GM19452 (cell line): ENCODE results near the gene SMLR1.
A peak's percentile ranks its signal among the peaks of the same experiment; 100 is the strongest.

Experiments
- ATAC-seq: cut with Tn5 transposase; IDR thresholded peaks from one replicate; pipeline ENCODE4 v1.9.1; 2021; ENCODE audit not compliant: unreplicated experiment

Gene SMLR1

DNA sequence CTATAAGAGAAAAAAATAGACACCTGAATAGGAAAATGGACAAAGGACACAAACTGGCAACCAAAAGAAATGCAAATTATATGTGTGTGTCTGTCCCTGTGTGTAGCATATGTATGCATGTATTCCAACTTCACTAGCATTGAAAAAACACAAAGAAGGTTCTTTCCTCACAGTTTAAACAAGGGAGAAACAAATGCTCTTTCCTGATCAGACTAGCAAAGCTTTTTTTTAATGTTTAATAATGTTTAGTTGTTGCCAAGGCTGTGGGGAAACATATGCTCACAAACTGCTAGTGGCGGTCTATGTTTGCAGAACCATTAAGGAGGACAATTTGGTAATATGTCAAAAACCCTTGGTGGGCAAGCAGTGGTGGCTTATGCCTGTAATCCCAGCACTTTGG lies 22.4 kb downstream of the SMLR1 start:
- no peak for ATAC-seq

DNA sequence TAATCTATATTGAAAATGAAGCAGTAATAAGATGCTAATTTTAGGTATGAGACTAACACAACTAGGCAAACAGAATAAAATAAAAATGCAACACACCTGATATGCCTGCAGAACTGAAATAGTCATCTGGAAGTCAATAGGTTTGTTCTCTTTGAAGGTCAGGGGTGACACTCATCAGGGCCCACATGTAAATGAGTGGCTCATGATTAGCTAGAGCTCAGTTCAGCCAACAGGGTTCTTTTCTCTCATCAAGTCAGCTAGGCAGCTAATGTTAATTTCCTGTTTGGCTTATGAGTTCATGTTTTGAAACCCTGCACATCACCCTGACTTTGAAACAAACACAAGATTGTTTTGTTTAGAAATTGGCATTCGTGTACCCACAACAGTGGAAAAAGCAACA lies 23.8 kb downstream of the SMLR1 start:
- no peak for ATAC-seq

DNA sequence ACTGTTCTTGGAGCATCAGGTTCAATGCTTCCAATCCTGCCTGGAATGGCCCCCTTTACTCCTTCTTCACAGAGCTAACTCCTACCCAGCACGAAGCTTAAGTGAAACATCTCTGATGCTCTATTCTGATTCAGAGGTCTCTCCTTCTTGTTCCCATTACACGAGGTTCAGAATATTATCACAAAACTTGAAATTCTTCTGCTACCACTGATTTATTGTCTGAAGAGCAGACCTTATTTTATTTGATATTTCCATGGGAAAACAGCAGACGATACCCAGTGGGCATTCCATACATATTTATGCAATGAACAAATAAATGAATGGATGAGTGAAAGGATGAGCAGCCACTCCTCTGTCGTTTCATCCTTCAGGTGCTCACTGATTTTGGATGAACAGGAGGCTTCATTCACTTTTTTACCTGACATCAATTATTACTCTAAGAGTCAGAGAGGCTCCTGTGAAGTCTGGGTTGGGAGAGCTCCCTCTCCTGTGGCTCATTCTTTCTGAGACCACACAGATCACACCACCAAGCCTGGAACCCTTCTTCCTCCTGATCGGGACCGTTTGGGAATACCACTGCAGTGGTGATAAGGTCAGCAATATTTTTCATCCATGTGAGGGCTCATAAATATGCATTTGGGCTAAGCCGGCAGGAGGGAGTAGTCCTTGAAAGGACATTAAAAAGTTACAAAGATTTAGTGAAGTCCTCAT lies 25.8 kb downstream of the SMLR1 start:
- no peak for ATAC-seq

DNA sequence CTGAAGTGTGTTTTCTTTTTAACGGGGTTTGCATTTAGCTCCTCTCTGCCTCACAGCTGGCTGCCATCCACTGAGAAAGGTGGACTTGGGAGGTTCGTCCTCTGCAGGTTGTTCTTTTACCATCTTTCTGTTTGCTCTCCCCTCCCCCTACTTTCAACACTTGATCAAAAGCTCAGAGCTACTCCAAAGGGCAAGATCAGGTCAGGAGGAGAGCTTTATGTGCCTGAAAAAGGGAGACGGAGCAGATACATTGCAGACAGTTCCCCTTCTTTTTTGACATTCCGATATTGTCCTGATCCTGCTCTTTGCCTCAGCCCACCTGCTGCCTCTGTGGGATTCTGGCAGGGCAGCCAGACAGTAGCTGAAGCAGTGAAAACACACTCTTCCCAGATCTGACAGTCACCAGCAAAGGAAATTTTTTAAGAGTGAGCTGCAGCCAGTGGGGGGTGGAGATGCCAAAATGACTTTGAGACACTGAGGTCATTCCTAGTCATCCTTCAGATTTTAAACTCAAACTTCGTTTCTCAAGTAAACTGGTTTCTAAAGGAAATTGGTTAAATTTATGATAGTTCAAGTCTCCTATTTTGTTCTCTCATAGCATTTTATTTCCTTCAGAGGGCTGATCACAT lies 26.5 kb downstream of the SMLR1 start:
- ATAC-seq: no peak

DNA sequence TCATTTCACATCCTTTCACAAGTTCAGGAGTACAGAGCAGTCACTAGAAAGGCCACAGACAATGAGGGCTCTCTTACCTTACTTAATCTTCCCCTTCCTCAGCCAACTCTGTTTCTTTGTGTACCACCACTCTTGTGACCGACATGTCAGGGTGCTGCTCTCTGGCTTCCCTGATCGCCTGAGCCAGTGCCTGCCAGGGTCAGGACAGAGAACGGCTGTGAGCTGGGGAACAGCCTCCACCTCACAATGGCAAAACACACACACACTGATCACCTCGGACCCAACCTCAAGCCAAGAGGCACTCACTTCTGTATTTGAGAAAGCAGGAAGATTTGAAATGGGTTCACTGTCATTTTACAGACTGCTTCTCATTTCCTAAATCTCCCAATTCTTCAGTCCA lies 30.8 kb downstream of the SMLR1 start:
- ATAC-seq: no peak

DNA sequence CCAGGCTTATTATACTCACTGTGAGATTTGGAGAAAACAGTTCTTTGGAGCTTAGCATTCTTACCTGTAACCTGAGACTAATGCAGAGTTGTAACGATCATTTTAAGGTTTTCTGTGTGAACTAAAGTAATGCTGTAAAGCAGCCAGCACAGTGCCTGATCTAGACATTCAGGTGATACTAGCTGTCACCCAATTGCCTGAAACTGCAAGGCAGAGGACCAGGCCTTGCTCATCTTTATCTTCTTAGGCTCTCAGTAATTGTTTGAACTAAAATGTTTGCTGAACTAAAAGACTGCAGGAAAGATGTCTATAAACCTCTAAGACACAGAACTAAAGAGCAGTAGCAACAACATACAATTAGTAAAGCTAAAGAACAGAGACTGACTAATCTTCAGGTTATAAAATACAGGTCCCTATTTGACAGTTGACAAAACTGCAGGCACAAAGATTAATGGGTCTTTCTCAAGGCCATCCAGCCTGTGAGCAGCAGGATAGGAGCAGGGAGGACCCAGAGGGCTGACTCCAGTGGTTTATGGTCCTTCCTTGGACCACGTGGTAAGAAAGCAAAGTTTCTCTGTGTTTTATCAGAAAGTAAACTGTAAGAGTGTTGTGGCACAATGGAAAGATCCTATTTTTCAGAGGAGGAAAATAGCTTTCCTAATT lies 31.4 kb downstream of the SMLR1 start:
- ATAC-seq: no peak

DNA sequence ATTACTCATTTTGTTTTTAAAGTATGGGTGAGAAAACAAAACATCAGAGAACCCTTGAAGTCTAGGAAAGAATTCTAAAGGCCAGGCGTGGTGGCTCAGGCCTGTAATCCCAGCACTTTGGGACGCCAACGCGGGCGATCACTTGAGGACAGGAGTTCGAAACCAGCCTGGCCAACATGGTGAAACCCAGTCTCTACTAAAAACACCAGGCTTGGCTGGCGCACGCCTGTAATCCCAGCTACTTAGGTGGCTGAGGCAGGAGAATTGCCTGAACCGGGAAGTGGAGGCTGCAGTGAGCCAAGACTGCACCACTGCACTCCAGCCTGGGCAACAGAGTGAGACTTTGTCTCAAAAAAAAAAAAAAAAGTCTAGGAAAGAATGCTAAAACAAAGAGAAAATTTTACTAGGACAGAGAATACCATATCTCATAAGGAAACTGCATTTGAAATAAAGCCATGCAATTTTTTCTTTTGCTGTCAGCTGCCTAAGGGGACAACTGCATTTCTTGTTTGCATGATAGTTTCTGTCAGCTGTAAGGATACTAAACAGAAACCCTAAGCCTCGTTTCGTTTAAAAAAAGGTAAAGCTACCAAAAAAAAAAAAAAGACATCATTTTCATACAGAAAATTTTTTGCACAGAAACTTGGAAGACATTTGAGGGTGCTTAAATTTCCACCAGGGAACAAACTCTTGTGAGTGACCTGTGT lies 32.1 kb downstream of the SMLR1 start:
- no peak for ATAC-seq

DNA sequence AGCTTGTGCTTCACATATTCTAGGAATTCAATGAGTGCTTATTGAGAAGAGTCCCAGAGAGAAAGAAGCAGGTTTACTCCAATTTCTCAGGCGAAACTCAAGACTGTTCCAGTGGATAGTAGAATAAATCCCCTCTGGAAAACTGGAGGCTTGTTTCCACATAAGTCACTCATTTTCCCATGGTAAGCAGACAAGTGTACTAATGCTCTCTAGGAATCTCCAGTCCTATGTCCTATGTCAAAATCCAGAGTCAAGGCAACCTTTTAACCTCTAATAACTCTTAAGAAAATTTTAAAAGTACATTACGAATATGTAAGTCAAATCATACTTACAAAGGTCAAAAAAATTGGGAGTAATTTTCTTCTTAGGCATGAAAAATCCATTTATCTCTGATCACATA lies 35.2 kb downstream of the SMLR1 start:
- ATAC-seq: no peak

DNA sequence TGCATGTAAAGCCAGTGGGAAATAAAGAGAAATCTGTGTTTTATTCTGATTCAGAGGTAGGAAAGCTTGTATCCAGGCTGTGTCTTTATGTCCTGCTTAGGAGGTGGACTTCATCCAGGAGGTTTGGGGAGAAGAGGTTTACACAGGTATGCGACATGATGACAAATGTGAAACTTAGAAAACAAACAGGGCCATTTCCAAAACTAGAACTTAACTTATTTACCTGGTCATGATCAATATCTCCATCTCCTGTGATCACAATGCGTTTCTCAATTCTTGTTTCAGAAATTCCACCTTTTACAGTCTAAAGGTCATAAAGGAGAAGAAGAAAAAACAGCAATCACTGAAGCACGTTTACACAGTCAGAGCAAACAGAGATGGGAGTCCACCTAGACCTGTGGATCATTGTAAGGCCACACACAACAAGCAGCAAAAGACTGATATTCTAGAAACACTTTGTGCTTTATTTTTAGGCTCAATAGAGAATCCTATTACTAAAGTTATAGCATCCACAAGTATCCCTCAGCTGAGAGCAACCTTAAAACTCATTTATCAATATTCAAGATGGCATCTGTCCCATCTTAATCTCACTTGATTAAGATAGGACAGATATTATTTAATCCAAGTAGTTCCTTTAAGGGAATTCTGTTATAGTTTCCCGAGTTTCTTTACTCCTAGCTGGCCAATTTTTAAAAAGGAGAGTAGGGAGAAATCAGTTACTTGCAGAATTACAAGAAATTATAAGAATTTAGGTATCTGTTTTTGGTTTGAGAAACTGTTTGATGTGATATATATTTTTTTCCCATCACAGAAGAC lies 36.4 kb downstream of the SMLR1 start:
- no peak for ATAC-seq

DNA sequence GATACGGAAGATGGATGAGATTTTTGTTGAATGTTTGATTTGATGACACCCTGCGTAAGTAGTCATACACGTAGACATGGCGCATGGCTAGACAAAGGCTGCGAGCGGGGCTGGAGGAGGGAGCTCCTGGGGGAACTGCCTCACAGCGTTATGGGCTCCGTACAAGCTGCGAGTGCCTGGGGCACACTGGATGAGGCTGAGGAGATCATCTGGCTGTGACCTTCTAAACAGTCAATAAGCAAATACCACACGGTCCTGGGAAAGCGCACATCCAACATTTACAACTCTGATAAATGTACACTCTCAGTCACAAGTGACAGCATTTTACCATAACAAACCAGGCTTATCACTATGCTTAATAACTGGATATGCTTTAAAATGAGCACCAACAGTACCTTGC lies 37.1 kb downstream of the SMLR1 start:
- no peak for ATAC-seq

DNA sequence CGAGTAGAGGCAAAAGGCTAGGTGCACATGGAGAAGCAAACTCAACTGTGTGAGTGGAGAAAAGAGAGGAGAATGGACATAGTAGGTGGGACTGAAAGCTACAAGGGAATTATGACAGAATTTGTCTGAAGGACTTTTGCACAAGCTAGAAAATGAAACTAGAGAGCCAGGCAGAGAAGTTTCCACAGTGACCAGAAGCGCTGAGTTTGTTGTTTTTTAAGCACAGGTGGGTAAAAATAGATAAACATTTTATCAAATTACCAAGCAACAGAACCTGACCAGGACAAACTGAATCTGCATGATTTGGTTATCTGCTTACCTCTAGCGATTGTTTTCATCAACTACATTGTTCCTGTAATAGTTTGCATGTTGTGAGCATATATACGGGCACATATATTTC lies 38.6 kb downstream of the SMLR1 start:
- no peak for ATAC-seq

DNA sequence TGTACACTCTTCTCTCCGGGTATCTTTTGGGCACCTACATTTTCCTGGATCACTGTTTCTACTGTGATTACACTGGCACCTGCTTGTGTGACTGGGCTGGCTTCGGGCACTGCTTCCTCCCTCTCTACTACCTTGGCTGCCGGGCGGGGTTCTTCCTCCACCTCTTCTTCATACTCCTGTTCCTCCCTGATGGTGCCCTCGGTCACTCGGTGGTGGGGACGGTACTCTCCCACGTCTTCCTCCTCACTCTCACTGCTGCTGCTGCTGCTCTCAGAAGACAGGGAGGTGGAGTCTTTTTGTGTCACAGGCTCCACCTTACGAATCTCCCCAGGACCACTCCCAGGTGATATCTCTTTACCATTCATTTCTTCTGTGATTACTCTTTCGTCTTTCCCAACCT lies 42.5 kb downstream of the SMLR1 start:
- ATAC-seq: no peak

DNA sequence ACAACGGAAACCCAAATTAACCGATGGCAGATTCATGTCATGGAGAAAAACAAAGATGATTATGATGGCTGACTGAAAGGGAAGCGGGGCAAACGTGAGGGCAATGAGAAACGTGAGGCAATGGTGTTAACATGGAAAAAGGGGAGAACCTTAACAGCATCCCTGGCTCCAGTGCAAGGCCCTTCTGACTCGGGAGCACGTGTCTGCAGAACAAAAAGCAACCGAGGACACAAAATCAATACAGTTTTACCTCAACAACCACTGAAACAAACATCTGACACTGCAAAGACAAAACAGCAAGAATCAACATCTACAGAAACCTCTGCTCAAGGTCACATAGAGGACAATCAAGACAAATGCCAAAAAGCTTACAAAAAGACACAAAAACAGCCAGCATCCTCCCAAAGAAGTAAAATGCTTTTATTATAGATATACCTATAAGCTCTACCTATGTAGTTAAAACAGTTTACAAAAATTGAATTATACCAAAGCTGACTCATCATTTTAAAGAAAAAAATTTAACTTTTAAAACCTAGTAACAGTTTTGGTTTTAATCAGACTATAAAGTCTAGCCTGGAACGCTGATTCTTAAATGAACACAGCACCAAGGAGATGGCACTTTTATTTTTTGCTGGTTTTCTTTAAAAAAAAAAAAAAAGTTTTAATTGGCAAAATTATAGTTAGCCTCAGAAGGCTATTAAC lies 43.1 kb downstream of the SMLR1 start:
- ATAC-seq: no peak

DNA sequence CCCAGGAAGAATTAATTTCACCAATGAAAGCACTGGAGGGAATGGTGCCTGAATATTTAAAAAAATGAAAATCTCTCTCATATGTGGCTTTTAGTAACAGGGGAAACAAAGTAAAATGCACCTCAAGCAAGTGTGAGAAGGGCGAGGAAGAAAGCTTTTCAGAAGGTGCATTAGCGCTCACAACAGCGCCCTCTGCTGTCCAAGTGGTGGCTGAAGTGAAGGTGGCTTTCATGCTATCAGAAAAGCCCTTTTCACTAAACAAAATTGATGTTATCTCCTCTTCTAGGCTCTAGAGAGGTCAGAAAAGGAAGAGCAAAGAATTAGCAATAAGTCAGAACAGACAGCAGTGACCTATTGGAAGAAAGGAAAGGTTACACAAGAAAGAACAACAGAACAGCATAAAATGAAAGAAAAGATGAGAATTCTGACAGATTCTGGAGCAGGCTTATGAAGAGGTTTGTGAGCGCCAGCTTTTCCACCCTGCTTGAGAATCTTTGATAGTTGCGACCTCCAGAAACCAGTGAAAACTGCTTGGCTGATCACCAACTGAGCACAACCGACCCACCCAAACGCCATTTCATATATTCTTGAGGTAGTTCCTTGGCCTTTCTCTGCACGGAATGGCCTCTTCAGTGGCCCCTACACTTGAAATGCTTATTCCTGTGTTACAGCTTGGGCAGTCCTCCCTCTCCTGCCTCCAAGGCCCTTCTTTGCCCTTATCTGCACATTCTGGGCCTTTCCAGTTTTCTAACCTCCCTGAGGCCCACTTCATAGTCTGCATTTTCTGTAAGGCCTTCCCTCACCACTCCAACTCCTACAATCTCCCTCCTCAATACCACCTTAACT lies 45.3 kb downstream of the SMLR1 start:
- ATAC-seq: no peak

DNA sequence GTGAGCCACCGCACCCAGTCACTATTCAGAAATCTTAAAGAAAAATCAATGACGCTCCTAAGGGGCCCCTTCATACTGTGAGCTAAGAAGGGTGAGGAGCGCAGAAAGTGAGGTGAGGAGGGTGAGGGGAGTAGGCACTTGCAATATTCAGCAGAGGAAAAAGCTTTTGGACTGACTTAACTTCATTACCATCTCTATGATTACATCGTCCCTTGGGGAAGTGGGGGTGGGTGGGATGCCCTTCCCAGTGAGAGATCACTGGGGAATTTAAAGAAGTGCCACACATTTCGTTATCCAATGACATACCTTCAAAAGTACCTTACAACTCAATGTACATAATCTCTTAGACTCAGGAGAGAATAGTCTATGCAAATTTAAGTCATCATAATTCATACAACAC lies 46.5 kb downstream of the SMLR1 start:
- no peak for ATAC-seq

DNA sequence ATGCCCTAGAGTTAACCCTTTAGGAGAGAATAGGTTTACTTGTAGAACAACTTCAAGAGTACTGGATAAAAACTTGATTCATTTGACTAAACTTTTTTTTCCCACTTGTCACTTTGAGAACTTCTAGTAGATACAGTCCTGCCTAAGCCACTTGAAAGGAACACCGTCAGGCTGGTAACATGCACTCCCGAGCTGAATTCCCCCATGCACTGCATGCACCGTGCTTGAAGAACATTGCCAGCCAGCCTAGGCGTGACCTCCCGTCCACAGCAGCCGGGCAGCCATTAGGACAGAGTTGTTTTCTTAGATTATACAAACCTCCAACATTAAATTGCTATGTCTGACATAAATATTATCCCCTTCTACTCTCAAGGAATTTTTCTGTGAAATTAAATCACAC lies 52.6 kb downstream of the SMLR1 start:
- no peak for ATAC-seq

DNA sequence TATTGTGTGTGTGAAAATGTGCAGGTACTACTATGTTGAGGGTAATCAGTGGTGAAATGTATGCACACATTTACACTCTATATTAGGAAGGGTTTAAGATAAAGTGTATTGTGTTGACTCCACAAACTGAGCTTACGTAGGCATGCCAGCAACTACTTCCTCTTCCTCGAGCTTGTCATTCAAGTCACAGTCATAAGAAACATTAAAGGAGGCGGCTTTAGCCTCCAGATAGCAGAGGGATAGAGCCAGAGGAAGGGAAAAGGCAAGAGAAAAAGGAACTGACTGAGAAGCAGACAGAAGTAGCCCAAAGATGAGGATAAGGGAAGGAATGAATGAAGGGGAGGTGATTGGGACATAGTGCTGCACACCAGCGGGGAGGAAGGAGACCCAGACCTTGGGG lies 55.2 kb downstream of the SMLR1 start:
- ATAC-seq: no peak

DNA sequence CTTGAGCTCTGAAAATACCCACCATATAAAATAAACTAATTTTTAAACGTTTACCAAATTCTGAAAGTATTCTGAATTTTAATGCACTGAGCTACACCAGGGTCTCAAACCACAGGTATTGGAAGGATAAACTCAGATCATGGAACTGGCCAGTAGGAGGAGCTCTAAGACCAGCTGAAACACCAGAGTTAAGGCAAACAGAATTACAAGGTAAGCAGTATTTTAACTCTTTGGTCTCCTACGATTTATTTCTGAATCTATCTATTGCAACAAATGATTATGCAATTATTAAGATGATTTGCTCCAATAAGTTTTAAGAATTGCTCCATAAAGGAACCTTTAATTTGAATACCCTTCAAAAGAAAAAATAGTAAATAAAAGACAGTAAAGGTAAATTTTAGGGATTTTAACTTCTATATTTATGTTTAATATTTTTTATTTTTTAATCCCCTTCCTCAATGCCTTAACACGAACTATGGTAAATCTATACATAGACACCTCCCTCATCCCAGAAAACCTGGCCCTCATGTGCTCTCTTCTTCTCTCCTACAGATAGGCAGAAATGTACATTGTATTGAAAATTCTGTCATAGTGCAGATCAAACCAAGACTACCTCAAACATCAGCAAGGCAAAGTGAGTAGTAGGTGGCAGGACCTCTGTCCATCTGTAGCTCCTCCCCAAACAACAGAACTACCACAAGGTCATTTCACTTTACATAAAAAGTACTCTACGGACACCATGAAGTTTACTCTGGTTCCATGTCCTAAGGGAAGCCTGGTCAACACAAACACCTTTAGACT lies 58.4 kb downstream of the SMLR1 start:
- peak; percentile 89 for ATAC-seq
